ENCODE data around the gene EPB41L4A. TPM values are rescaled to one million over a fixed set of nuclear protein-coding genes. Genes with fewer than 3 reads are reported as not detected.
A peak's percentile ranks its signal among the peaks of the same experiment; 100 is the strongest.
"Not testable (repeated sequence)": the region's sequence is repeated elsewhere in the genome, so short reads cannot be mapped to it uniquely, and the experiment has no call there.

The EPB41L4A gene
- total RNA-seq, 1 donor = 0.72 TPM

DNA sequence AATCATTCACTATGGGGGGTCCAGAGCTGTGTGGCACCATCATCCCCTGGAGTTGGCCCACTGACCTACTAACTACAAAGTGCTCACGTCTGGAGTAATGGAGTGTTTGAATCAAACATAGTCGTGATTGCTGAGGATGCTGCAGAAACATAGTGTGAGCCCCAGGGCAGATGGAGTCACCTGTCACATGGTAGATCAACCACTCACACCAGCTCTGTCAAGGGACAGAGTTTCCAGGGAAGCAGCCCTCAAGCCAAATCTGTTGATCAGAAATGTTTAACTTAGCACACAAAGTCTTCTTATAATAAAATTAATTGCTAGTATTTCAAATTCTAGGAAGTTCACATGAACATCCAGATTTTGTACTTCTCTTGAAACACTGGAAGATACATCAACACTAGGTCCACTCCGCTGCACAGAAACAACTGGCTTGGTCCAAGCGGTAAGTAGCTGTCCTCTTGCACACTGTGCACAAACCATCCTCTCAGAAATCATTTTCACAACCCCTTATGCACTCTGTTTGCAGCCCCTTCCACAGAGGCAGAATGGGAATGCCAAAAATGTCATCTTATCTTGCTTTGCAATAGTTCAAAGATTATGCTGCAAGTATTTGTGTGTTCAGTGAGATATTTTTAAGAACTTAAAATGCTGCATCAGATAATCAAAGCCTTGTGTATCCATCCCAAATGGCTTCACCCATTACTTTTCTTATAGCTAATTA is 191.0 kb downstream of the EPB41L4A start:
- Histone ChIP-seq H3K36me3 (ENCODE audit: insufficient read depth, low read length) (no peaks in the 10 kb centered on the region), H3K27ac (ENCODE audit: low read depth, low read length) (no peak overlapping the region), H3K27me3 (ENCODE audit: insufficient read depth, low read length) (no peaks in the 10 kb centered on the region), H3K9me3 (ENCODE audit: low read depth, low read length) (no peaks in the 10 kb centered on the region), H4K20me1 (ENCODE audit: insufficient read depth, low read length) (no peaks in the 10 kb centered on the region), H3K79me2 (ENCODE audit: insufficient read depth, low read length) (no peaks in the 10 kb centered on the region), H3K4me3 (ENCODE audit: insufficient read depth, low read length) (no peak overlapping the region), H3K4me2 (ENCODE audit: insufficient read depth, low read length) (no peak overlapping the region), H3K4me1 (ENCODE audit: insufficient read depth, low read length) (no peaks in the 10 kb centered on the region), H2AFZ (ENCODE audit: low read length) (no peak overlapping the region)
- peak; percentile 66 for DNase-seq (ENCODE audit: insufficient read length, low spot score, missing footprints)
- TF ChIP-seq CTCF (IDR thresholded peaks at IDR 0.05; ENCODE audit: extremely low read depth, low read depth, low read length) = no peak

DNA sequence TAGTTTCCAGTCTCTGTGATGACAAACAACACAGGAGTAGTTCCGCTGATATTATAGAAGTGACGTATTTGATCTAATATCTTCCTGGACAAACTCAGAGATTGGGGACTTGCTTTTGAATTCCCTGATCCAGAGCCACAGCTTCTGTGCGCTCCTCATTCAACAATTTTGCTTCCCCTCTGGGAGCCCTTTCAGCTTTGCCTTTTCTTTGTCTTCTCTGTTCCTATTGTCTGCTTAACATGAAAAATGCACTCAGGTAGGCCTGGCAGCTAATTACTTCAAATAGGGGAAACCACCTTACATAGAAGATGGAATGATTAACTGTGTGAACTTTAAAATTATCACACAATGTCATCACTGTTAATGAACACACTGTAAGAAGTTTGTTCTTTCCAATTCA is 192.9 kb downstream of the EPB41L4A start:
- no peak for DNase-seq (ENCODE audit: insufficient read length, low spot score, missing footprints)
- no peaks in the 10 kb centered on the region for H4K20me1 ChIP-seq (ENCODE audit: insufficient read depth, low read length)
- no peak overlapping the region for H3K4me2 ChIP-seq (ENCODE audit: insufficient read depth, low read length)
- no peak for TF ChIP-seq CTCF (IDR thresholded peaks at IDR 0.05; ENCODE audit: extremely low read depth, low read depth, low read length)
- no peaks in the 10 kb centered on the region for H3K27me3 ChIP-seq (ENCODE audit: insufficient read depth, low read length)
- H3K9me3 ChIP-seq (ENCODE audit: low read depth, low read length) = no peaks in the 10 kb centered on the region
- no peaks in the 10 kb centered on the region for H3K4me1 ChIP-seq (ENCODE audit: insufficient read depth, low read length)
- H2AFZ ChIP-seq (ENCODE audit: low read length) = no peak overlapping the region
- no peak overlapping the region for H3K27ac ChIP-seq (ENCODE audit: low read depth, low read length)
- no peaks in the 10 kb centered on the region for H3K36me3 ChIP-seq (ENCODE audit: insufficient read depth, low read length)
- H3K4me3 ChIP-seq (ENCODE audit: insufficient read depth, low read length) = no peak overlapping the region
- no peaks in the 10 kb centered on the region for H3K79me2 ChIP-seq (ENCODE audit: insufficient read depth, low read length)

GRCh38 chr5:112222997-112223396 is 196.1 kb downstream of the EPB41L4A start:
- not testable (repeated sequence) for DNase-seq (ENCODE audit: insufficient read length, low spot score, missing footprints); H3K27ac ChIP-seq (ENCODE audit: low read depth, low read length); H3K4me2 ChIP-seq (ENCODE audit: insufficient read depth, low read length); H3K4me1 ChIP-seq (ENCODE audit: insufficient read depth, low read length); H3K79me2 ChIP-seq (ENCODE audit: insufficient read depth, low read length); H3K4me3 ChIP-seq (ENCODE audit: insufficient read depth, low read length); H3K27me3 ChIP-seq (ENCODE audit: insufficient read depth, low read length); H3K36me3 ChIP-seq (ENCODE audit: insufficient read depth, low read length); H4K20me1 ChIP-seq (ENCODE audit: insufficient read depth, low read length); H2AFZ ChIP-seq (ENCODE audit: low read length); H3K9me3 ChIP-seq (ENCODE audit: low read depth, low read length)

DNA sequence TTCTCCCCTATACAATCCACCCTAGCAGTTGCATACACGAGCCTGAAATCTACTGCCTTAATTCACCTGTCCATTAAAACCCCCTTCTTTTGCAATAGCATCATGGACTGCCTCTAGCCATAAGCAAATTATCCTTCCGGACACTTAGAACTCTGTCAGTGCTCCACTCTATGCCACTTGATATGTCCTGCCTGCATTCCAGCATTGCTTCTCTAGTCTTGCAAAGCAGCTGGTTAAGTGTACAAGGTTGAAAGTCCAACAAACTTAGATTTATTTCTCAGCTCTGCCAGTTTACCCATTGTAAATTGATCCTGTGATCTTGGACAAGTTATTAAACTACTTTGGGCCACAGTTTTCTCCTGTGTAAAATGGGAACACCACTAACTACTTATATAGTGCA is 197.9 kb downstream of the EPB41L4A start:
- no peak overlapping the region for H3K27ac ChIP-seq (ENCODE audit: low read depth, low read length)
- H2AFZ ChIP-seq (ENCODE audit: low read length) = no peak overlapping the region
- H3K4me2 ChIP-seq (ENCODE audit: insufficient read depth, low read length) = no peak overlapping the region
- no peaks in the 10 kb centered on the region for H4K20me1 ChIP-seq (ENCODE audit: insufficient read depth, low read length)
- no peaks in the 10 kb centered on the region for H3K27me3 ChIP-seq (ENCODE audit: insufficient read depth, low read length)
- no peaks in the 10 kb centered on the region for H3K79me2 ChIP-seq (ENCODE audit: insufficient read depth, low read length)
- no peaks in the 10 kb centered on the region for H3K4me1 ChIP-seq (ENCODE audit: insufficient read depth, low read length)
- no peaks in the 10 kb centered on the region for H3K9me3 ChIP-seq (ENCODE audit: low read depth, low read length)
- no peak for DNase-seq (ENCODE audit: insufficient read length, low spot score, missing footprints)
- H3K4me3 ChIP-seq (ENCODE audit: insufficient read depth, low read length) = no peak overlapping the region
- no peaks in the 10 kb centered on the region for H3K36me3 ChIP-seq (ENCODE audit: insufficient read depth, low read length)
- no peak for TF ChIP-seq CTCF (IDR thresholded peaks at IDR 0.05; ENCODE audit: extremely low read depth, low read depth, low read length)
